H9 (cell line): ENCODE data around the gene HPS4. TPM values are rescaled to one million over a fixed set of nuclear protein-coding genes. Genes with fewer than 3 reads are reported as not detected.

Source experiments
- DNase-seq: peaks from one replicate; pipeline ENCODE4 v3.0.0-alpha.2; 2017
- H2AFZ ChIP-seq: one replicate; pipeline ENCODE4 v1.6.1; 2013; ENCODE audit warnings: mild to moderate bottlenecking, low read length, control low read depth, moderate library complexity
- H2AK5ac ChIP-seq: 2 replicates; pipeline ENCODE4 v1.6.1; 2013; ENCODE audit warnings: low read length, control low read depth, mixed read lengths; ENCODE audit not compliant: insufficient read length
- H2BK120ac ChIP-seq: one replicate; pipeline ENCODE4 v1.6.1; 2013; ENCODE audit warnings: low read depth, mild to moderate bottlenecking, low read length, control low read depth, inconsistent platforms; ENCODE audit not compliant: poor library complexity, severe bottlenecking
- H2BK12ac ChIP-seq: 2 replicates; pipeline ENCODE4 v1.6.1; 2013; ENCODE audit warnings: low read length, control low read depth, mixed read lengths, low read depth; ENCODE audit not compliant: insufficient read length
- H2BK15ac ChIP-seq: 2 replicates; pipeline ENCODE4 v1.6.1; 2013; ENCODE audit warnings: low read depth, low read length, control low read depth
- H2BK20ac ChIP-seq: one replicate; pipeline ENCODE4 v1.6.1; 2013; ENCODE audit warnings: low read depth, mild to moderate bottlenecking, low read length, control low read depth, inconsistent platforms; ENCODE audit not compliant: poor library complexity, severe bottlenecking
- H2BK5ac ChIP-seq: 2 replicates; pipeline ENCODE4 v1.6.1; 2013; ENCODE audit warnings: low read length, control low read depth, mixed read lengths; ENCODE audit not compliant: insufficient read length
- H3K14ac ChIP-seq: 2 replicates; pipeline ENCODE4 v1.6.1; 2013; ENCODE audit warnings: low read length, control low read depth; ENCODE audit not compliant: insufficient read depth
- H3K18ac ChIP-seq: 2 replicates; pipeline ENCODE4 v1.6.1; 2013; ENCODE audit warnings: low read depth, mild to moderate bottlenecking, mixed read lengths, low read length, control low read depth; ENCODE audit not compliant: insufficient read length
- H3K23ac ChIP-seq: 2 replicates; pipeline ENCODE4 v1.6.1; 2013; ENCODE audit warnings: low read length, control low read depth, mixed read lengths, low read depth; ENCODE audit not compliant: insufficient read length
- H3K23me2 ChIP-seq: 2 replicates; pipeline ENCODE4 v1.6.1; 2013; ENCODE audit warnings: low read depth, mild to moderate bottlenecking, mixed read lengths, low read length, control low read depth; ENCODE audit not compliant: insufficient read length, poor library complexity, severe bottlenecking
- H3K27ac ChIP-seq: 2 replicates; pipeline ENCODE4 v1.5.1; 2013; ENCODE audit warnings: low read length, control low read depth, mixed read lengths, low read depth; ENCODE audit not compliant: insufficient read length
- H3K27me3 ChIP-seq: 2 replicates; pipeline ENCODE4 v1.6.1; 2013; ENCODE audit warnings: low read length, control low read depth, inconsistent platforms; ENCODE audit not compliant: insufficient read depth
- H3K4ac ChIP-seq: 2 replicates; pipeline ENCODE4 v1.6.1; 2013; ENCODE audit warnings: low read depth, mild to moderate bottlenecking, control low read depth, inconsistent platforms, low read length, moderate library complexity
- H3K4me1 ChIP-seq: 2 replicates; pipeline ENCODE4 v1.6.1; 2013; ENCODE audit warnings: low read length, control low read depth, inconsistent platforms; ENCODE audit not compliant: insufficient read depth
- H3K4me2 ChIP-seq: 2 replicates; pipeline ENCODE4 v1.6.1; 2013; ENCODE audit warnings: low read length, control low read depth, mixed read lengths; ENCODE audit not compliant: insufficient read length, insufficient read depth
- H3K56ac ChIP-seq: 2 replicates; pipeline ENCODE4 v1.6.1; 2013; ENCODE audit warnings: low read depth, mild to moderate bottlenecking, mixed read lengths, low read length, control low read depth; ENCODE audit not compliant: insufficient read length
- H3K79me1 ChIP-seq: 2 replicates; pipeline ENCODE4 v1.6.1; 2013; ENCODE audit warnings: low read depth, mild to moderate bottlenecking, moderate library complexity, low read length, control low read depth, inconsistent platforms; ENCODE audit not compliant: insufficient read depth, poor library complexity, severe bottlenecking
- H3K79me2 ChIP-seq: 2 replicates; pipeline ENCODE4 v1.6.1; 2013; ENCODE audit warnings: low read length, control low read depth, inconsistent platforms; ENCODE audit not compliant: insufficient read depth
- H3K9ac ChIP-seq: 2 replicates; pipeline ENCODE4 v1.6.1; 2013; ENCODE audit warnings: low read length, control low read depth, mixed read lengths; ENCODE audit not compliant: insufficient read length; ENCODE audit errors: extremely low read depth
- H3K9me3 ChIP-seq: one replicate; pipeline ENCODE4 v1.6.1; 2013; ENCODE audit warnings: low read depth, low read length, inconsistent platforms; ENCODE audit not compliant: control insufficient read depth
- H3T11ph ChIP-seq: one replicate; pipeline ENCODE4 v1.6.1; 2013; ENCODE audit warnings: mild to moderate bottlenecking, low read length, control low read depth, inconsistent platforms
- H4K20me1 ChIP-seq: one replicate; pipeline ENCODE4 v1.6.1; 2013; ENCODE audit not compliant: control insufficient read depth, insufficient read length, insufficient read depth
- H4K5ac ChIP-seq: 2 replicates; pipeline ENCODE4 v1.6.1; 2013; ENCODE audit warnings: low read depth, mild to moderate bottlenecking, mixed read lengths, low read length, control low read depth; ENCODE audit not compliant: insufficient read length
- H4K8ac ChIP-seq: replicated peaks from 2 replicates; pipeline ENCODE4 v1.6.1; 2013; ENCODE audit warnings: low read length, control low read depth, mixed read lengths, low read depth; ENCODE audit not compliant: insufficient read length
- H4K91ac ChIP-seq: 2 replicates; pipeline ENCODE4 v1.6.1; 2013; ENCODE audit warnings: low read depth, mild to moderate bottlenecking, moderate library complexity, mixed read lengths, low read length, control low read depth; ENCODE audit not compliant: insufficient read length
- H3K27ac Mint-ChIP-seq, 3 experiments: 2 replicates in 2 of 3; 3 replicates in 1 of 3; pipeline ENCODE4 v1.8.0; 2020 to 2021; ENCODE audit warnings: mixed read lengths in 3 of 3, mild to moderate bottlenecking in 1 of 3, moderate library complexity in 1 of 3
- H3K27me3 Mint-ChIP-seq: 2 replicates; pipeline ENCODE4 v1.8.0; 2021; ENCODE audit warnings: low read depth, mild to moderate bottlenecking, moderate library complexity, mixed read lengths
- H3K36me3 Mint-ChIP-seq, 3 experiments: 2 replicates in 2 of 3; 3 replicates in 1 of 3; pipeline ENCODE4 v1.8.0; 2020 to 2021; ENCODE audit warnings: low read depth in 3 of 3, mixed read lengths in 3 of 3; ENCODE audit not compliant: insufficient read depth in 1 of 3
- H3K4me1 Mint-ChIP-seq, 2 experiments: 2 replicates each; pipeline ENCODE4 v1.8.0; 2020; ENCODE audit warnings: mixed read lengths in 2 of 2
- H3K4me3 Mint-ChIP-seq, 2 experiments: 2 replicates in 1 of 2; 3 replicates in 1 of 2; pipeline ENCODE4 v1.8.0; 2020 to 2021; ENCODE audit warnings: mild to moderate bottlenecking in 2 of 2, mixed read lengths in 2 of 2, moderate library complexity in 1 of 2
- H3K9me3 Mint-ChIP-seq, 2 experiments: 2 replicates in 1 of 2; 3 replicates in 1 of 2; pipeline ENCODE4 v1.8.0; 2020; ENCODE audit warnings: mild to moderate bottlenecking in 2 of 2, mixed read lengths in 2 of 2, moderate library complexity in 1 of 2
- WGBS: extraction: QIAGEN DNeasy Blood & Tissue Kit; methylation state at CpG from one replicate; pipeline ENCODE4 v1.1.7; 2013; ENCODE audit warnings: missing lambda C conversion rate, low lambda C conversion rate, mixed read lengths; ENCODE audit not compliant: insufficient read length; ENCODE audit errors: extremely low coverage; 5-methylcytosine and 5-hydroxymethylcytosine counted together
- total RNA-seq: library from RNA; stranded (reverse); gene quantifications from 2 replicates; pipeline ENCODE4 v1.2.1, GENCODE V29; 2021
- TF ChIP-seq, protein P1 (sequence below): fragments of 200-600 bp; sonication (generic); conservative IDR thresholded peaks from 3 replicates; pipeline ENCODE4 v1.8.0; 2021; ENCODE audit warnings: antibody characterized with exemption, mild to moderate bottlenecking

HPS4 gene
- total RNA-seq, 1 experiment from 2014 or later: 26.2 TPM

DNA sequence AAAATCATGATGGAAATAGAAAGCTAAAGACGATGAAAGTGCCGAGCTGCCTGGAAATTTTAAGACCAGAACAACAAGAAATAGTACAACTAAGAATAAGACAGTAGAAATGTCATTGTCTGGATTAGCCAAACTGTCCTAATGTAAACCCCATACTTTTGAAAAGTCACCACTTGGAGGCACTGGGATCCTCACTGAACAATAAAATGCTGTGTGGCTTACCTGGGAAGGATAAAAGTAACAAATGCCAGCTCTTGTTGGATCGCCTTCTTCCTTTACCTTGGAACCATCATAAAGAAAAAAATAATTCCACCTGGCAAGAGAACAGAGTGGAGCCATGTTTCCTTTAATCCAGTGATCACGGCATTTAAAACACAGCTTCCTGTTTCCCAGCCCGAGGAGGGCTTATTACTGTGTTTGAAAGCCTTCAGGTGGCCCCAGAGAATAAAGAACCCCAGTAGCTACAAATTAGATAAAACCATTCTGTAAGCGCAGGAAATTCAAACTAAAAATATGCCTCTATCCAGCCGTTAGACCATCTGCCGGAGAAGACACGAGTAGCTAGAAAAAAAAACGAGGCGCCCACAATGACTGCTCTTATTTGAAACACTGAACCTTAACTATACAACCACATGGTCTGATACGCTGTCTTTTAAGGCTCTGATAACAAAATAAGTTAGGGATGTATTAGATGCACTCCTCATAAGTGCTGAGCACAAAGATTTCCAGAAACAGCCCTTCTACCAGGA, 4.4 kb downstream of the HPS4 start:
- Histone ChIP-seq H3K9ac (no peak overlapping the region), H3K27ac (no peak overlapping the region)

More for the DNA sequence above, 4.4 kb downstream of the HPS4 start:
- no peaks in the 10 kb centered on the region for H3K9me3 ChIP-seq
- TF ChIP-seq, protein P1, sequence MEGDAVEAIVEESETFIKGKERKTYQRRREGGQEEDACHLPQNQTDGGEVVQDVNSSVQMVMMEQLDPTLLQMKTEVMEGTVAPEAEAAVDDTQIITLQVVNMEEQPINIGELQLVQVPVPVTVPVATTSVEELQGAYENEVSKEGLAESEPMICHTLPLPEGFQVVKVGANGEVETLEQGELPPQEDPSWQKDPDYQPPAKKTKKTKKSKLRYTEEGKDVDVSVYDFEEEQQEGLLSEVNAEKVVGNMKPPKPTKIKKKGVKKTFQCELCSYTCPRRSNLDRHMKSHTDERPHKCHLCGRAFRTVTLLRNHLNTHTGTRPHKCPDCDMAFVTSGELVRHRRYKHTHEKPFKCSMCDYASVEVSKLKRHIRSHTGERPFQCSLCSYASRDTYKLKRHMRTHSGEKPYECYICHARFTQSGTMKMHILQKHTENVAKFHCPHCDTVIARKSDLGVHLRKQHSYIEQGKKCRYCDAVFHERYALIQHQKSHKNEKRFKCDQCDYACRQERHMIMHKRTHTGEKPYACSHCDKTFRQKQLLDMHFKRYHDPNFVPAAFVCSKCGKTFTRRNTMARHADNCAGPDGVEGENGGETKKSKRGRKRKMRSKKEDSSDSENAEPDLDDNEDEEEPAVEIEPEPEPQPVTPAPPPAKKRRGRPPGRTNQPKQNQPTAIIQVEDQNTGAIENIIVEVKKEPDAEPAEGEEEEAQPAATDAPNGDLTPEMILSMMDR: no peak
- peak overlapping the region in 1 of 3 experiments; percentile 20; a peak in 1 of 7 replicates for H3K27ac Mint-ChIP-seq
- H3K18ac ChIP-seq: no peak overlapping the region
- H3K4me3 Mint-ChIP-seq: peak overlapping the region in 1 of 2 experiments; percentile 54; a peak in 3 of 5 replicates
- no peak overlapping the region for H2AK5ac ChIP-seq
- H3K4me1 Mint-ChIP-seq: peaks cover 34% of the 10 kb centered on the region in 2 experiments
- no peaks in the 10 kb centered on the region for H3K23me2 ChIP-seq
- H3K23ac ChIP-seq: no peak overlapping the region
- DNase-seq: no peak
- H3T11ph ChIP-seq: no peak overlapping the region
- peak overlapping the region; percentile 13 for H3K4me2 ChIP-seq
- no peak overlapping the region for H2BK15ac ChIP-seq
- no peaks in the 10 kb centered on the region for H3K27me3 Mint-ChIP-seq
- no peaks in the 10 kb centered on the region; the same call in 1 of the 2 replicates for H3K4me1 ChIP-seq
- H4K91ac ChIP-seq: no peak overlapping the region
- H3K79me1 ChIP-seq: peaks cover 6% of the 10 kb centered on the region
- no CpG with 5 or more reads among the region's 12 CpGs for WGBS
- H3K27me3 ChIP-seq: no peaks in the 10 kb centered on the region
- no peak overlapping the region for H3K4ac ChIP-seq
- H3K9me3 Mint-ChIP-seq: no peaks in the 10 kb centered on the region; a peak in 1 of 5 replicates
- no peak overlapping the region for H2BK12ac ChIP-seq
- H3K14ac ChIP-seq: no peak overlapping the region
- H2BK120ac ChIP-seq: no peak overlapping the region
- peaks cover 3% of the 10 kb centered on the region; the same call in 1 of the 2 replicates for H3K79me2 ChIP-seq
- H2BK5ac ChIP-seq: no peak overlapping the region
- peaks cover 10 to 50% (median 38%) of the 10 kb centered on the region in 3 experiments; a peak in 6 of 7 replicates for H3K36me3 Mint-ChIP-seq
- no peak overlapping the region for H2BK20ac ChIP-seq
- H4K8ac ChIP-seq: no peak overlapping the region
- no peak overlapping the region for H4K5ac ChIP-seq
- no peak overlapping the region for H2AFZ ChIP-seq
- H3K56ac ChIP-seq: no peak overlapping the region
- no peaks in the 10 kb centered on the region for H4K20me1 ChIP-seq
